GM23338 (cell line): ENCODE measurements around the gene CXADR. TPM values are rescaled to one million over a fixed set of nuclear protein-coding genes. Genes with fewer than 3 reads are reported as not detected.

ENCODE experiments used
- ATAC-seq: fragments of 200-7000 bp; cut with Tn5 transposase; 3 replicates; pipeline ENCODE4 v1.9.1; 2020
- DNase-seq: peaks from one replicate; pipeline ENCODE4 v3.0.0-alpha.2; 2015; ENCODE audit warnings: low spot score
- H2AFZ ChIP-seq: fragments of 200-600 bp; sonication (generic); 2 replicates; pipeline ENCODE4 v1.8.0; 2016; ENCODE audit warnings: antibody characterized with exemption, mild to moderate bottlenecking, moderate library complexity
- H3F3A ChIP-seq: fragments of 200-600 bp; sonication (generic); replicated peaks from 2 replicates; pipeline ENCODE4 v1.8.0; 2017; ENCODE audit warnings: antibody characterized with exemption, mixed run types, low read depth
- H3K27ac ChIP-seq: fragments of 200-600 bp; sonication (generic); 2 replicates; pipeline ENCODE4 v1.6.1; 2016; ENCODE audit warnings: low read depth
- H3K27me3 ChIP-seq: fragments of 200-600 bp; sonication (generic); 2 replicates; pipeline ENCODE4 v1.8.0; 2016; ENCODE audit warnings: mild to moderate bottlenecking, mixed run types, moderate library complexity; ENCODE audit not compliant: insufficient read depth
- H3K36me3 ChIP-seq: fragments of 200-600 bp; sonication (generic); 2 replicates; pipeline ENCODE4 v1.8.0; 2016; ENCODE audit warnings: mild to moderate bottlenecking; ENCODE audit not compliant: insufficient read depth
- H3K4me1 ChIP-seq: fragments of 200-600 bp; sonication (generic); 2 replicates; pipeline ENCODE4 v1.8.0; 2016; ENCODE audit warnings: mild to moderate bottlenecking, moderate library complexity; ENCODE audit not compliant: insufficient read depth
- H3K4me2 ChIP-seq: fragments of 200-600 bp; sonication (generic); 2 replicates; pipeline ENCODE4 v1.7.1; 2017; ENCODE audit warnings: mixed run types
- H3K4me3 ChIP-seq: fragments of 200-600 bp; sonication (generic); 2 replicates; pipeline ENCODE4 v1.6.1; 2016; ENCODE audit warnings: mixed run types
- H3K79me2 ChIP-seq: fragments of 200-600 bp; sonication (generic); replicated peaks from 2 replicates; pipeline ENCODE4 v1.8.0; 2017; ENCODE audit warnings: mild to moderate bottlenecking; ENCODE audit not compliant: insufficient read depth
- H3K9me2 ChIP-seq: fragments of 200-600 bp; sonication (generic); 2 replicates; pipeline ENCODE4 v1.8.0; 2017; ENCODE audit not compliant: insufficient read depth
- H4K20me1 ChIP-seq: fragments of 200-600 bp; sonication (generic); replicated peaks from 2 replicates; pipeline ENCODE4 v1.8.0; 2017; ENCODE audit warnings: mild to moderate bottlenecking; ENCODE audit not compliant: insufficient read depth
- H3K27ac Mint-ChIP-seq: 2 replicates; pipeline ENCODE4 v1.8.0; 2020; ENCODE audit warnings: inconsistent platforms, mild to moderate bottlenecking, moderate library complexity, mixed read lengths
- H3K27me3 Mint-ChIP-seq: 3 replicates; pipeline ENCODE4 v1.8.0; 2022; ENCODE audit warnings: low read depth, mild to moderate bottlenecking, moderate library complexity, mixed read lengths, inconsistent platforms; ENCODE audit not compliant: insufficient read depth, poor library complexity
- H3K36me3 Mint-ChIP-seq: 3 replicates; pipeline ENCODE4 v1.8.0; 2021; ENCODE audit warnings: low read depth, mild to moderate bottlenecking, inconsistent platforms, moderate library complexity, mixed read lengths
- H3K4me1 Mint-ChIP-seq: 3 replicates; pipeline ENCODE4 v1.8.0; 2020; ENCODE audit warnings: mild to moderate bottlenecking, inconsistent platforms, mixed read lengths
- H3K4me3 Mint-ChIP-seq: 3 replicates; pipeline ENCODE4 v1.8.0; 2021; ENCODE audit warnings: moderate library complexity, mild to moderate bottlenecking, inconsistent platforms, mixed read lengths
- H3K9me3 Mint-ChIP-seq: 3 replicates; pipeline ENCODE4 v1.8.0; 2020; ENCODE audit warnings: moderate library complexity, mild to moderate bottlenecking, inconsistent platforms, mixed read lengths
- EZH2 ChIP-seq: fragments of 200-600 bp; sonication (generic); IDR thresholded peaks from one replicate; pipeline ENCODE4 v1.8.0; 2017; ENCODE audit warnings: antibody characterized with exemption, mild to moderate bottlenecking, low read depth; ENCODE audit not compliant: unreplicated experiment
- POLR2AphosphoS5 ChIP-seq: IDR thresholded peaks from 2 replicates; pipeline ENCODE4 v1.6.1; 2016; ENCODE audit warnings: antibody characterized with exemption, low read depth
- STAT1 ChIP-seq: IDR thresholded peaks from one replicate; pipeline ENCODE4 v1.6.1; 2016; ENCODE audit warnings: antibody characterized with exemption; ENCODE audit not compliant: unreplicated experiment
- ZNF114 ChIP-seq: fragments of 250-450 bp; sonication (Bioruptor Pico); IDR thresholded peaks from 2 replicates; pipeline ENCODE4 v1.5.0; 2020; ENCODE audit warnings: mild to moderate bottlenecking, moderate library complexity
- polyA plus RNA-seq: library from polyadenylated mRNA; unstranded; fragments of >200 nt; fragmentation: Nextera tagmentation; extraction: Ambion mirVana; gene quantifications from 2 replicates; pipeline ENCODE4 v1.2.1, GENCODE V29; 2016
- total RNA-seq: library from RNA; depleted of rRNA; stranded (reverse); fragments of >200 nt; shearing (Covaris generic); gene quantifications from 2 replicates; pipeline ENCODE4 v1.2.3, GENCODE V29; 2014
- TF ChIP-seq, protein P1 (sequence below): fragments of 250-450 bp; sonication (Bioruptor Pico); IDR thresholded peaks from 2 replicates; pipeline ENCODE4 v1.5.0; 2020; ENCODE audit warnings: mild to moderate bottlenecking, moderate library complexity
- TF ChIP-seq, protein P2 (sequence below): IDR thresholded peaks from 2 replicates; pipeline ENCODE4 v1.6.1; 2016; ENCODE audit warnings: antibody characterized with exemption
- TF ChIP-seq, protein P3 (sequence below): IDR thresholded peaks from one replicate; pipeline ENCODE4 v1.6.1; 2018; ENCODE audit warnings: antibody characterized with exemption; ENCODE audit not compliant: unreplicated experiment

The CXADR gene
- total and polyA plus RNA-seq, 2 experiments from 2014 or later: 126 to 207 TPM

DNA sequence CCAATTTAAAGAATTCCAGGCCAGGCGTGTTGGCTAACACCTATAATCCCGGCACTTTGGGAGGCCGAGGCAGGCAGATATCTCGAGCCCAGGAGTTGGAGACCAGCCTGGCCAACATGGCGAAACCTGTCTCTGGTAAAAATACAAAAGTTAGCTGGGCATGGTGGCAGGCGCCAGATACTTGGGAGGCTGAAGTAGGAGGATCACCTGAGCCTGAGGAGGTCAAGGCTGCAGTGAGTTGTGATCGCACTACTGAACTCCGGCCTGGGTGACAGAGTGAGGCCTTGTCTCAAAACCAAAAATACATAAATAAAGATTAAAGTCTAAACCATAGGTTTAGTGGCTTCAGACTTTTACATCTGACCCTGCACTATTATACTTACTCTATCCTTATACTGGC, 67.5 kb downstream of the CXADR start:
- Histone ChIP-seq H3K79me2 (peaks cover 3% of the 10 kb centered on the region; the same call in 1 of the 2 replicates), H3K4me2 (no peak overlapping the region), H3K4me1 (no peaks in the 10 kb centered on the region), H3K27me3 (no peaks in the 10 kb centered on the region), H4K20me1 (peaks cover 16% of the 10 kb centered on the region), H3K9me2 (no peaks in the 10 kb centered on the region), H3K27ac (no peak overlapping the region), H3K4me3 (no peak overlapping the region), H3F3A (no peaks in the 10 kb centered on the region), H3K36me3 (peaks cover 3% of the 10 kb centered on the region; the same call in 1 of the 2 replicates), H2AFZ (no peak overlapping the region)
- no peak for ATAC-seq
- no peaks in the 10 kb centered on the region for H3K27me3 Mint-ChIP-seq
- H3K27ac Mint-ChIP-seq: no peak overlapping the region
- H3K4me3 Mint-ChIP-seq: no peak overlapping the region
- H3K4me1 Mint-ChIP-seq: peaks cover 4% of the 10 kb centered on the region
- no peak for TF ChIP-seq POLR2AphosphoS5
- TF ChIP-seq, protein P1, sequence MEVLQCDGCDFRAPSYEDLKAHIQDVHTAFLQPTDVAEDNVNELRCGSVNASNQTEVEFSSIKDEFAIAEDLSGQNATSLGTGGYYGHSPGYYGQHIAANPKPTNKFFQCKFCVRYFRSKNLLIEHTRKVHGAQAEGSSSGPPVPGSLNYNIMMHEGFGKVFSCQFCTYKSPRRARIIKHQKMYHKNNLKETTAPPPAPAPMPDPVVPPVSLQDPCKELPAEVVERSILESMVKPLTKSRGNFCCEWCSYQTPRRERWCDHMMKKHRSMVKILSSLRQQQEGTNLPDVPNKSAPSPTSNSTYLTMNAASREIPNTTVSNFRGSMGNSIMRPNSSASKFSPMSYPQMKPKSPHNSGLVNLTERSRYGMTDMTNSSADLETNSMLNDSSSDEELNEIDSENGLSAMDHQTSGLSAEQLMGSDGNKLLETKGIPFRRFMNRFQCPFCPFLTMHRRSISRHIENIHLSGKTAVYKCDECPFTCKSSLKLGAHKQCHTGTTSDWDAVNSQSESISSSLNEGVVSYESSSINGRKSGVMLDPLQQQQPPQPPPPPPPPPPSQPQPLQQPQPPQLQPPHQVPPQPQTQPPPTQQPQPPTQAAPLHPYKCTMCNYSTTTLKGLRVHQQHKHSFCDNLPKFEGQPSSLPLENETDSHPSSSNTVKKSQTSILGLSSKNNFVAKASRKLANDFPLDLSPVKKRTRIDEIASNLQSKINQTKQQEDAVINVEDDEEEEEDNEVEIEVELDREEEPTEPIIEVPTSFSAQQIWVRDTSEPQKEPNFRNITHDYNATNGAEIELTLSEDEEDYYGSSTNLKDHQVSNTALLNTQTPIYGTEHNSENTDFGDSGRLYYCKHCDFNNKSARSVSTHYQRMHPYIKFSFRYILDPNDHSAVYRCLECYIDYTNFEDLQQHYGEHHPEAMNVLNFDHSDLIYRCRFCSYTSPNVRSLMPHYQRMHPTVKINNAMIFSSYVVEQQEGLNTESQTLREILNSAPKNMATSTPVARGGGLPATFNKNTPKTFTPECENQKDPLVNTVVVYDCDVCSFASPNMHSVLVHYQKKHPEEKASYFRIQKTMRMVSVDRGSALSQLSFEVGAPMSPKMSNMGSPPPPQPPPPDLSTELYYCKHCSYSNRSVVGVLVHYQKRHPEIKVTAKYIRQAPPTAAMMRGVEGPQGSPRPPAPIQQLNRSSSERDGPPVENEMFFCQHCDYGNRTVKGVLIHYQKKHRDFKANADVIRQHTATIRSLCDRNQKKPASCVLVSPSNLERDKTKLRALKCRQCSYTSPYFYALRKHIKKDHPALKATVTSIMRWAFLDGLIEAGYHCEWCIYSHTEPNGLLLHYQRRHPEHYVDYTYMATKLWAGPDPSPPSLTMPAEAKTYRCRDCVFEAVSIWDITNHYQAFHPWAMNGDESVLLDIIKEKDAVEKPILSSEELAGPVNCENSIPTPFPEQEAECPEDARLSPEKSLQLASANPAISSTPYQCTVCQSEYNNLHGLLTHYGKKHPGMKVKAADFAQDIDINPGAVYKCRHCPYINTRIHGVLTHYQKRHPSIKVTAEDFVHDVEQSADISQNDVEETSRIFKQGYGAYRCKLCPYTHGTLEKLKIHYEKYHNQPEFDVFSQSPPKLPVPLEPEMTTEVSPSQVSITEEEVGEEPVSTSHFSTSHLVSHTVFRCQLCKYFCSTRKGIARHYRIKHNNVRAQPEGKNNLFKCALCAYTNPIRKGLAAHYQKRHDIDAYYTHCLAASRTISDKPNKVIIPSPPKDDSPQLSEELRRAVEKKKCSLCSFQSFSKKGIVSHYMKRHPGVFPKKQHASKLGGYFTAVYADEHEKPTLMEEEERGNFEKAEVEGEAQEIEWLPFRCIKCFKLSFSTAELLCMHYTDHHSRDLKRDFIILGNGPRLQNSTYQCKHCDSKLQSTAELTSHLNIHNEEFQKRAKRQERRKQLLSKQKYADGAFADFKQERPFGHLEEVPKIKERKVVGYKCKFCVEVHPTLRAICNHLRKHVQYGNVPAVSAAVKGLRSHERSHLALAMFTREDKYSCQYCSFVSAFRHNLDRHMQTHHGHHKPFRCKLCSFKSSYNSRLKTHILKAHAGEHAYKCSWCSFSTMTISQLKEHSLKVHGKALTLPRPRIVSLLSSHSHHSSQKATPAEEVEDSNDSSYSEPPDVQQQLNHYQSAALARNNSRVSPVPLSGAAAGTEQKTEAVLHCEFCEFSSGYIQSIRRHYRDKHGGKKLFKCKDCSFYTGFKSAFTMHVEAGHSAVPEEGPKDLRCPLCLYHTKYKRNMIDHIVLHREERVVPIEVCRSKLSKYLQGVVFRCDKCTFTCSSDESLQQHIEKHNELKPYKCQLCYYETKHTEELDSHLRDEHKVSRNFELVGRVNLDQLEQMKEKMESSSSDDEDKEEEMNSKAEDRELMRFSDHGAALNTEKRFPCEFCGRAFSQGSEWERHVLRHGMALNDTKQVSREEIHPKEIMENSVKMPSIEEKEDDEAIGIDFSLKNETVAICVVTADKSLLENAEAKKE (CRISPR knock-in tag): no peak
- no peak for TF ChIP-seq EZH2
- peaks cover 10% of the 10 kb centered on the region; the same call in 1 of the 3 replicates for H3K36me3 Mint-ChIP-seq
- no peaks in the 10 kb centered on the region for H3K9me3 Mint-ChIP-seq
- no peak for DNase-seq

DNA sequence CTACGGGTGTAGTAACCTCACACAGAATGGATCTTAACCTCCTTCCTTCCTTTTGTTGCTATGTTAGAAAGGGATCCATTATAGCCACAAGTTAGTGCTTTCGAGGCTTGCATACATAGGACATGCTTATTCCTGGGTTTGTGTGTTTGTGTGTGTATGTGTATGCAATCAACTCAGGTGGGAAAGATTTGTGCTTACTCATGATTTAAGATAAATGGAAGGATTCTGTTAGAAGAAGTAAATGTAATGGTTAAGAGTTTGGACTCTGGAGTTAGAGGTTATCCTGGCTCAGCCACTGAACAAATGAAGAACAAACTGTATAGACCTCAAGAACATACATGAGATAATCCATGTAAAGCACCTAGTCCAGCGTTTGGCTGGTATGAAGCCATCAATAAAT, 71.1 kb downstream of the CXADR start:
- H3K4me1 ChIP-seq: no peaks in the 10 kb centered on the region
- no peak overlapping the region for H2AFZ ChIP-seq
- Mint-ChIP-seq H3K27ac (no peak overlapping the region), H3K36me3 (peaks cover 4% of the 10 kb centered on the region; the same call in 2 of the 3 replicates), H3K4me3 (no peak overlapping the region), H3K27me3 (no peaks in the 10 kb centered on the region), H3K9me3 (no peaks in the 10 kb centered on the region; the same call in 2 of the 3 replicates), H3K4me1 (peaks cover 4% of the 10 kb centered on the region)
- 0 out of 2 replicates have a peak overlapping the region, but pooled peaks have one; percentile 33 for H3K27ac ChIP-seq
- peaks cover 7% of the 10 kb centered on the region; the same call in 1 of the 2 replicates for H4K20me1 ChIP-seq
- DNase-seq: no peak
- H3K36me3 ChIP-seq: no peaks in the 10 kb centered on the region
- no peak overlapping the region for H3K4me3 ChIP-seq
- no peak for ATAC-seq
- no peak overlapping the region for H3K4me2 ChIP-seq
- H3F3A ChIP-seq: no peaks in the 10 kb centered on the region
- no peaks in the 10 kb centered on the region for H3K27me3 ChIP-seq
- peaks cover 15% of the 10 kb centered on the region for H3K79me2 ChIP-seq
- H3K9me2 ChIP-seq: no peaks in the 10 kb centered on the region
- TF ChIP-seq POLR2AphosphoS5 (no peak), STAT1 (no peak), EZH2 (no peak), ZNF114 (CRISPR knock-in tag) (no peak)
- TF ChIP-seq, protein P2, sequence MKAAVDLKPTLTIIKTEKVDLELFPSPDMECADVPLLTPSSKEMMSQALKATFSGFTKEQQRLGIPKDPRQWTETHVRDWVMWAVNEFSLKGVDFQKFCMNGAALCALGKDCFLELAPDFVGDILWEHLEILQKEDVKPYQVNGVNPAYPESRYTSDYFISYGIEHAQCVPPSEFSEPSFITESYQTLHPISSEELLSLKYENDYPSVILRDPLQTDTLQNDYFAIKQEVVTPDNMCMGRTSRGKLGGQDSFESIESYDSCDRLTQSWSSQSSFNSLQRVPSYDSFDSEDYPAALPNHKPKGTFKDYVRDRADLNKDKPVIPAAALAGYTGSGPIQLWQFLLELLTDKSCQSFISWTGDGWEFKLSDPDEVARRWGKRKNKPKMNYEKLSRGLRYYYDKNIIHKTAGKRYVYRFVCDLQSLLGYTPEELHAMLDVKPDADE: no peak
- TF ChIP-seq, protein P3, sequence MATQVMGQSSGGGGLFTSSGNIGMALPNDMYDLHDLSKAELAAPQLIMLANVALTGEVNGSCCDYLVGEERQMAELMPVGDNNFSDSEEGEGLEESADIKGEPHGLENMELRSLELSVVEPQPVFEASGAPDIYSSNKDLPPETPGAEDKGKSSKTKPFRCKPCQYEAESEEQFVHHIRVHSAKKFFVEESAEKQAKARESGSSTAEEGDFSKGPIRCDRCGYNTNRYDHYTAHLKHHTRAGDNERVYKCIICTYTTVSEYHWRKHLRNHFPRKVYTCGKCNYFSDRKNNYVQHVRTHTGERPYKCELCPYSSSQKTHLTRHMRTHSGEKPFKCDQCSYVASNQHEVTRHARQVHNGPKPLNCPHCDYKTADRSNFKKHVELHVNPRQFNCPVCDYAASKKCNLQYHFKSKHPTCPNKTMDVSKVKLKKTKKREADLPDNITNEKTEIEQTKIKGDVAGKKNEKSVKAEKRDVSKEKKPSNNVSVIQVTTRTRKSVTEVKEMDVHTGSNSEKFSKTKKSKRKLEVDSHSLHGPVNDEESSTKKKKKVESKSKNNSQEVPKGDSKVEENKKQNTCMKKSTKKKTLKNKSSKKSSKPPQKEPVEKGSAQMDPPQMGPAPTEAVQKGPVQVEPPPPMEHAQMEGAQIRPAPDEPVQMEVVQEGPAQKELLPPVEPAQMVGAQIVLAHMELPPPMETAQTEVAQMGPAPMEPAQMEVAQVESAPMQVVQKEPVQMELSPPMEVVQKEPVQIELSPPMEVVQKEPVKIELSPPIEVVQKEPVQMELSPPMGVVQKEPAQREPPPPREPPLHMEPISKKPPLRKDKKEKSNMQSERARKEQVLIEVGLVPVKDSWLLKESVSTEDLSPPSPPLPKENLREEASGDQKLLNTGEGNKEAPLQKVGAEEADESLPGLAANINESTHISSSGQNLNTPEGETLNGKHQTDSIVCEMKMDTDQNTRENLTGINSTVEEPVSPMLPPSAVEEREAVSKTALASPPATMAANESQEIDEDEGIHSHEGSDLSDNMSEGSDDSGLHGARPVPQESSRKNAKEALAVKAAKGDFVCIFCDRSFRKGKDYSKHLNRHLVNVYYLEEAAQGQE: no peak
